ENCODE results near the gene PLXNA1.

- TF ChIP-seq CTCF (IDR thresholded peaks at IDR 0.05) = no peak
- TF ChIP-seq POLR2A (IDR thresholded peaks at IDR 0.05) = no peak
Observed at GRCh38 chr3:127019449-127019848, 36.5 kb downstream of the PLXNA1 start.

Measured in prostate gland (tissue), 2 donors.